RWPE2 (cell line): ENCODE results near the gene NEU4.

Experiments used
- ATAC-seq: fragments of 200-7000 bp; cut with Tn5 transposase; 3 replicates; pipeline ENCODE4 v1.9.1; 2021; ENCODE audit warnings: low read depth
- DNase-seq: peaks from one replicate; pipeline ENCODE4 v3.0.0-alpha.2; 2020; ENCODE audit warnings: low spot score
- H3K27ac ChIP-seq: fragments of 450-650 bp; 2 replicates; pipeline ENCODE4 v1.5.1; 2017; ENCODE audit warnings: mild to moderate bottlenecking; ENCODE audit not compliant: poor library complexity, severe bottlenecking
- H3K27me3 ChIP-seq: fragments of 250-450 bp; sonication (Bioruptor Pico); 2 replicates; pipeline ENCODE4 v1.5.1; 2021; ENCODE audit warnings: mild to moderate bottlenecking, moderate library complexity; ENCODE audit not compliant: insufficient read depth, poor library complexity, severe bottlenecking
- H3K36me3 ChIP-seq: fragments of 250-450 bp; sonication (Bioruptor Pico); 2 replicates; pipeline ENCODE4 v1.5.1; 2020; ENCODE audit warnings: low read depth, mild to moderate bottlenecking, moderate library complexity
- H3K4me1 ChIP-seq: fragments of 250-450 bp; sonication (Bioruptor Pico); 2 replicates; pipeline ENCODE4 v1.5.1; 2021; ENCODE audit warnings: mild to moderate bottlenecking, moderate library complexity; ENCODE audit not compliant: insufficient read depth, poor library complexity, severe bottlenecking
- H3K4me3 ChIP-seq: fragments of 250-450 bp; sonication (Bioruptor Pico); 2 replicates; pipeline ENCODE4 v1.5.1; 2021; ENCODE audit warnings: mild to moderate bottlenecking, moderate library complexity; ENCODE audit not compliant: severe bottlenecking
- H3K9me3 ChIP-seq: fragments of 250-450 bp; sonication (Bioruptor Pico); 2 replicates; pipeline ENCODE4 v1.5.1; 2021; ENCODE audit warnings: mild to moderate bottlenecking, moderate library complexity; ENCODE audit not compliant: severe bottlenecking
- CTCF ChIP-seq: fragments of 450-650 bp; IDR thresholded peaks from one replicate; pipeline ENCODE4 v1.5.1; 2017; ENCODE audit warnings: mild to moderate bottlenecking, moderate library complexity; ENCODE audit not compliant: poor library complexity, severe bottlenecking

Gene NEU4

GRCh38 chr2:241768850-241769249, 40.1 kb upstream of the NEU4 start:
- H3K9me3 ChIP-seq = no peaks in the 10 kb centered on the region
- DNase-seq (peak; percentile 41), ATAC-seq (no peak)
- TF ChIP-seq CTCF = no peak
- H3K4me1 ChIP-seq = no peaks in the 10 kb centered on the region
- H3K4me3 ChIP-seq = no peak overlapping the region
- no peaks in the 10 kb centered on the region for H3K36me3 ChIP-seq
- no peaks in the 10 kb centered on the region for H3K27me3 ChIP-seq
- H3K27ac ChIP-seq = no peak overlapping the region

- no peak overlapping the region for H3K27ac ChIP-seq
- no peak for TF ChIP-seq CTCF
- ATAC-seq (no peak), DNase-seq (no peak)
- H3K27me3 ChIP-seq = no peaks in the 10 kb centered on the region
- no peak overlapping the region for H3K4me3 ChIP-seq
- H3K4me1 ChIP-seq = peaks cover 2% of the 10 kb centered on the region
- no peaks in the 10 kb centered on the region for H3K36me3 ChIP-seq
- H3K9me3 ChIP-seq = no peaks in the 10 kb centered on the region
Observed at GRCh38 chr2:241769819-241770184, 39.2 kb upstream of the NEU4 start.

GRCh38 chr2:241770185-241770935, 38.6 kb upstream of the NEU4 start:
- H3K27ac ChIP-seq = no peak overlapping the region
- no peak overlapping the region for H3K4me3 ChIP-seq
- no peak for TF ChIP-seq CTCF
- no peaks in the 10 kb centered on the region for H3K36me3 ChIP-seq
- peak; percentile 49 for DNase-seq
- no peak for ATAC-seq
- H3K27me3 ChIP-seq = no peaks in the 10 kb centered on the region
- no peaks in the 10 kb centered on the region for H3K9me3 ChIP-seq
- H3K4me1 ChIP-seq = peaks cover 5% of the 10 kb centered on the region

GRCh38 chr2:241770936-241771285, 38.1 kb upstream of the NEU4 start:
- Histone ChIP-seq H3K36me3 (no peaks in the 10 kb centered on the region), H3K27ac (no peak overlapping the region), H3K27me3 (no peaks in the 10 kb centered on the region), H3K4me3 (no peak overlapping the region), H3K4me1 (peaks cover 5% of the 10 kb centered on the region), H3K9me3 (no peaks in the 10 kb centered on the region)
- no peak for ATAC-seq
- no peak for TF ChIP-seq CTCF
- no peak for DNase-seq

- H3K4me1 ChIP-seq = peaks cover 5% of the 10 kb centered on the region
- DNase-seq (peak; percentile 63), ATAC-seq (no peak)
- H3K4me3 ChIP-seq = no peak overlapping the region
- no peak for TF ChIP-seq CTCF
- no peak overlapping the region for H3K27ac ChIP-seq
- no peaks in the 10 kb centered on the region for H3K27me3 ChIP-seq
- no peaks in the 10 kb centered on the region for H3K36me3 ChIP-seq
- no peaks in the 10 kb centered on the region for H3K9me3 ChIP-seq
Observed at GRCh38 chr2:241771286-241772062, 37.5 kb upstream of the NEU4 start.
